Measurements from ENCODE around the gene STOX1. TPM values are rescaled to one million over a fixed set of nuclear protein-coding genes. Genes with fewer than 3 reads are reported as not detected.
"Not testable (repeated sequence)": the region's sequence is repeated elsewhere in the genome, so short reads cannot be mapped to it uniquely, and the experiment has no call there.

The STOX1 gene
- total RNA-seq, 1 experiment from 2014 or later: 2.3 TPM

- no peak for DNase-seq (ENCODE audit: low spot score)
Measured at GRCh38 chr10:68829952-68830351, 2.6 kb downstream of the STOX1 start.

DNA sequence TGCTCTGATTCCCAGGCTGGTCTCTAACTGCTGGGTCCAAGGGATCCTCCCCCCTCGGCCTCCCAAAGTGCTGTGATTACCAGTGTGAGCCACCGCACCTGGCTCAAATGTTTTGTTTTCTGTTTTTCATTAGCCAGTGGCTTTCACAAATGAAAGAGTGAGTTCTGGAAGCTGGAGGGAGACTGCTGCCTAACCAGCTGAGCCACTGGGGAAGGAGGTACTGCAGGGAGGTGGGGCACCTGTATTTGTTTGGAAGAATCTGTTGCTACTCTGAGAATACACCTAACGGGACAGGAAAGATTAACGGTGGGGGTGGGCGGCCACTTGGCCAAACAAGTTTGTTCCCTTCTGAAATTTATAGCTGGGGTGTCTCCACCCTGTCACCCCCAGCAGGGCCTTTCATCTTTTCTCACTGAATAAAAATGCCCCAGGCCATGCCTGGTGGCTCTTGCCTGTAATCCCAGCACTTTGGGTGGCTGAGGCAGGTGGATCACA, 4.7 kb downstream of the STOX1 start:
- DNase-seq (ENCODE audit: low spot score): no peak

DNA sequence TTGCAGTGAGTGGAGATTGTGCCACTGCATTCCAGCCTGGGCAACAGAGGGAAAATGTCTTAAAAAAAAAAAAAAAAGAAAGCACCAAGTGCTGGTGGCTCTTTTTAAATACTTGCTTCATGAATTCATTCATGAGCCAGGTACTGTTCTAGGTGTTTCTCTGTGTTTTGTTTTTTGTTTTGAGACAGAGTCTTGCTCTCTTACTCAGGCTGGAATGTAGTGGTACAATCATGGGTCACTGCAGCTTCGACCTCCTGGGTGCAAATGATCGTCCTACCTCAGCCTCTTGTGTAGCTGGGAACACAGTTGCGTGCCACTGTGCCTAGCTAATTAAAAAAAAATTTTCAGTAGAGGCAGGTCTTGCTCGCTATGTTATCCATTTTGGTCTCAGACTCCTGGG, 5.3 kb downstream of the STOX1 start:
- no peak for DNase-seq (ENCODE audit: low spot score)

DNA sequence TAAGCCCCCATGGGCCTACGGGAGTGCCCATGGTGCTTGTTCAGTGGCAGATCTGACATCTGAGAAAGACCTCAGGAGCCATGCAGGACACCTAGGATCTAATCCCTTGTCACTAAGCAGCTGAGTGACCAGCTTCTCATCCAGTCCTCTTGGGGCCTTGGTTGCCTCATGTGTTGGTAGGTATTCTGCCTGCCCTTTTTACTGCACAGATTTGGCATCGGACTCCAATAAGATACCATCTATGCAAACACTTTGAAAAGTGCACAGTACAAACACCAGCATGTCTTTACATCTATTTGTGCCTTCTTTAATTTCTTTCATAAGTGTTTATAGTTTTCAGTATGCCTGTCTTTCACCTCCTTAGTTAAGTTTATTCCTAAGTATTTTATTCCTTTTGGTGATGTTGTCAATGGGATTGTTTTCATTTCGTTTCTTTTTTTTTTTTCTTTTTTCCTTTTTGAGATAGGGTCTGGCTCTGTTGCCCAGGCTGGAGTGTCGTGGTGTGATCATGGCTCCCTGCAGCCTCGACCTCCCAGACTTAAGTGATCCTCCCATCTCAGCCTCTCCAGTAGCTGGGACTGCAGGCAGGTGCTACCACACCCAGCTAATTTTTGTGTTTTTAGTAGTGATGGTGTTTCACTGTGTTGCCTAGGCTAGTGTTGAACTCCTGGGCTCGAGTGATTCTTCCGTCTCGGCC, 10.4 kb downstream of the STOX1 start:
- DNase-seq (ENCODE audit: low spot score): no peak

DNA sequence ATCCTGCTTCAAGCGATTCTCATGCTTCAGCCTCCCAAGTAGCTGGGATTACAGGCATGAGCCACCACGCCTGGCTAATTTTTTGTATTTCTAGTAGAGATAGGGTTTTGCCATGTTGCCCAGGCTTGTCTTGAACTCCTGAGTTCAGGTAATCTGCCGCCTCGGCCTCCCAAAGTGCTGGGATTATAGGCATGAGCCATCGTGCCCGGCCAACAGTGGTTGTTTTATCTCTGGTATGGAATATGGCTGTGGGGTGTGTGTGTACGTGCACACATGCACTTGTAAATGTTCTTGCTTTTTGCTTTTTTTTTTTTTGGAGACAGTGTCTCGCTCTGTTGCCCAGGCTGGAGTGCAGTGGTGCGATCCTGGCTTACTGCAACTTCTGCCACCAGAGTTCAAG, 13.3 kb downstream of the STOX1 start:
- DNase-seq (ENCODE audit: low spot score): not testable (repeated sequence)

DNA sequence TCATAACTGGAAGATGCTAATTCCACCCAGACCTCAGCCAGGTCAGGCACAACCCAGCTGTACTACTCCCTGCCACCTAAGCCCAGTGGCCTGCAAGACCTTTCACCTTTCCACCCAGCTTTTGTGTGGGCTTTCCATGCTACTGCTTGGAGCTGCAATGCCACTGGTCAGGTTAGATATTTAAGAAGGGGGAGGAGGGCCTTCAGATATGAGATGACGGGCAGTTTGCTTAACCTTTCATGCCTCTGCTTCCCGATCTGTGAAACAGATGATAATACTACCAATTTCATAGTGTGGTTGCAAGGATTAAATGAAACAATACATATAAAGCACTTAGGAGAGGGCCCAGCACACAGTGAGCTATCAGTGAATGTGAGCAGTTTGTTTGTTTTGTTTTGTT, 20.9 kb downstream of the STOX1 start:
- DNase-seq (ENCODE audit: low spot score): no peak

GRCh38 chr10:68848806-68849205, 21.5 kb downstream of the STOX1 start:
- DNase-seq (ENCODE audit: low spot score): no peak

DNA sequence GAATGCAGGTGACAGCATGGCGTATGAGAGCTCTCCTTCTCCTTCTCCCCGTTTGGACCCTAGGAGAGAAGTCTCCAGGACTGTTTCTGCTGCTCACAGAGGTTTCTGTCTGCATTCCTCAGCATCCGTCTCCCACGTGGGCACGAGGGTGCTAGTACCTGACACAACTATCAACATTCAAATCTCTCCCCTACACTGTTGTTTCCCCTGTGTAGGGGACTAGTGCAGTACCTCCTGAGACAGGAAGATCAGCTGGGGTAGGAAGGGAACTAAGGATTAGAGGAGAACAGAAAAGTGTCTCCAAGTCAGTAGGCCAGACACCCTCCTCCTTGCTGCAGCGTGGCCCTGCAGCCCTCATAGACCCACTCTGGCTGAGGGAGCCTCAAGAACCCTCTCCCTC, 29.0 kb downstream of the STOX1 start:
- DNase-seq (ENCODE audit: low spot score): no peak

GRCh38 chr10:68857005-68857404, 29.7 kb downstream of the STOX1 start:
- no peak for DNase-seq (ENCODE audit: low spot score)

GRCh38 chr10:68861253-68861652, 33.9 kb downstream of the STOX1 start:
- DNase-seq (ENCODE audit: low spot score): peak; percentile 8

GRCh38 chr10:68864611-68865010, 37.3 kb downstream of the STOX1 start:
- no peak for DNase-seq (ENCODE audit: low spot score)

DNA sequence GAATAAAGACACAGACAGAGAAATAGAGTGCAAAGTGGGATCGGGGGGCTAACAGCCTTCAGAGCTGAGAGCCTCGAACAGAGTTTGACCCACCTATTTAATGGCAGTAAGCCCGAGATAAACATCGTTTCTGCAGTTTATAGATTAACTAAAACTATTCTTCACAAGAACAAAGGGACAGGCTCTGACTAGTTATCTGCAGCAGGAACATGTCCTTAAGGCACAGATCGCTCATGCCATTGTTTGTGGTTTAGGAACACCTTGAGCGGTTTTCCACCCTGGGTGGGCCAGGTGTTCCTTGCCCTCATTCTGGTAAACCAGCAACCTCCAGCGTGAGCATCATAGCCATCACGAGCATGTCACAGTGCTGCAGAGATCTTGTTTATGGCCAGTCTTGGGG, 40.8 kb downstream of the STOX1 start:
- DNase-seq (ENCODE audit: low spot score): not testable (repeated sequence)

GRCh38 chr10:68869623-68870022, 42.3 kb downstream of the STOX1 start:
- DNase-seq (ENCODE audit: low spot score): no peak

GRCh38 chr10:68870061-68870460, 42.7 kb downstream of the STOX1 start:
- DNase-seq (ENCODE audit: low spot score): no peak

- DNase-seq (ENCODE audit: low spot score): no peak
Measured at GRCh38 chr10:68870545-68871104, 43.3 kb downstream of the STOX1 start.

DNA sequence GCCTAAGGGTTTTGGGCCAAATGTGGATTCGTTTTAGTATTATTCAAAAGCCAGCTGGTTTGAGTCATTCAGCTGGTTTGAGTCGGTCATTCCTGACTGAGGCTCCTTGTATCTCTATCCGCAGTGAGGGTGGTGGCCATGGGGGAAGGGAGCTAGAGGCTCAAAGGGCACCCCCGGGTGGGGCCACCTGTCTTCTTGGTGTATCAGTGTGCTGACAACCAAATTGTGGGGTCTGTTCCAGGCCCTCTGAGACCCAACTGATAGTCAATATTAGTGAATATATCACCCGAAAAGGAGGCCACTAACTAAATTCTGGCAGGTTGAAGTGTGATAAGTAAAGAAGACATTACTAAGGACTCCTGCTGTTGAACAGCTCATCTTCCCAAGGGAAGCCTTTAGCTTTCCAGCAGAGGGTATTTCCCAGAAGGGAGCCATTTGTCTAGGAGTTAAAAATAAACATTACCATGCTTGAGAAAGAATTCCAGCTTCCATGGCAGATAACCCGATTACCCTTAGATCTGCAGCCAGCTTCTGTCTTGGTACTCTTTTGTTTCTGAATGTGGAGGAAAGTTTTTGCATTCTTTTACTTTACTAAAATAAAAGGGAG, 43.9 kb downstream of the STOX1 start:
- DNase-seq (ENCODE audit: low spot score): peak; percentile 77

DNA sequence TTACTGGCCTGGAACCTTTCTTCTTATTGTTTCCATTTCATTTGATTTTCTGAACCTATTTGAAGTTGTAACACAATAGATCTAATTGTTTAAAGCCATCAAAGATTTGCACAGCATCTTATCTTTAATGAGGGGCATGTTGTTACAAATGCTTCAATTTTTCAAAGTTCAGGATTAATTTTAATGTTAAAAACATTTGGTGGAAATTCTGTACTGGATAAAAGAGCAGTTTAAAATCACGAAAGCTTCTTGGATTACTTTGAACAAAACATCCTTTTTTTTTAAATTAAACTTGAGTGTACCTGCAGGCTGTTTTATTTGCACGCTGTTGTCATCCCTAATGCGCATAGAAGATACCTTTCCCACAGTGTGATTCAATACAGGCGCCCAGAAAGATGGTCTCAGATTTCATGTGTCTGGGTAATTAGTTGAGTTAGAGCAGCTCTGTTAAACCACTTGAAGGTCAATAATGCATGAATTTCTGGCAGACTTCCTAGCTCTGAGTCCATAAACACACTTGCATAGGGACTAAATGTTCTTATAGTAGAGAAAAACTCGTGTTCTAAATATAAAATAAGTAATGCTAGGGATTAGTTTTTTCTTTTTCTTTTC, 44.5 kb downstream of the STOX1 start:
- DNase-seq (ENCODE audit: low spot score): peak; percentile 58

DNA sequence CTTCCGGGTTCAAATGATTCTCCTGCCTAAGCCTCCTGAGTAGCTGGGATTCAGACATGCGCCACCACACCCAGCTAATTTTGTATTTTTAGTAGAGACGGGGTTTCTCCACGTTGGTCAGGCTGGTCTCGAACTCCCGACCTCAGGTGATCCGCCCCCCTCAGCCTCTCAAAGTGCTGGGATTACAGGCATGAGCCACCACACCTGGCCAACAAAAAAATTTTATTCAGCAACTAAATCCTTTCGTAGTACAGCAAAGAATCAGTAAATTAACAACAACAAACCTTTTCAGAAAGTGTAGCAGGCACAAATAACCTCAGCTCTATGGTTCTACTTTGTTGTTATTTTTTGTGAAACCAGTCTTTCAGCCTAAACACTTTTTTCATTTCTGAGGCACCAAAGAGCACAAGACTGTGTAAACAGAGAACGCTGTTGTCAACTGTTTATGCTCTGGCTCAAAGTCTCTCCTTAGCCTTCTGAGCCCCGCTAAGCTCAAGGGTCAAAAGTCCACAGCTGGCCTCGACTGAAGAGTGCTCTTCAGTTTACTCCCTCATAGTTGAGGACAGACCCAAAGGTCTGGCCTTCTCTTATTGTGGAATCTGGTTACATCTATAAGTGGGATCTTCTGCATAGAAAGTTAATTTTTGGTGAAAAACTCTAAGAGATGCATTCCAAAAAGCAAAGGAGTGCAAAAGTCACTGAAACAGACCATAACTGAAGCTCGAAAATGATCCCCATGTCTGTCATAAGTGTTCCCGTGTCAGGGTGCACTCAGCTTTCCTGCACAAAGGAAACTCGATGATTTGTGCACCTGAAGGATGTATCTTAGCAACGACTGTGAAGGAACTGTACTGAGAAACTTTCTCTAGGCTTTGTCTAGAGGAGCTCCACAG, 49.2 kb downstream of the STOX1 start:
- DNase-seq (ENCODE audit: low spot score): no peak

GRCh38 chr10:68877482-68878110, 50.3 kb downstream of the STOX1 start:
- DNase-seq (ENCODE audit: low spot score): no peak

GRCh38 chr10:68878496-68878895, 51.2 kb downstream of the STOX1 start:
- DNase-seq (ENCODE audit: low spot score): no peak

DNA sequence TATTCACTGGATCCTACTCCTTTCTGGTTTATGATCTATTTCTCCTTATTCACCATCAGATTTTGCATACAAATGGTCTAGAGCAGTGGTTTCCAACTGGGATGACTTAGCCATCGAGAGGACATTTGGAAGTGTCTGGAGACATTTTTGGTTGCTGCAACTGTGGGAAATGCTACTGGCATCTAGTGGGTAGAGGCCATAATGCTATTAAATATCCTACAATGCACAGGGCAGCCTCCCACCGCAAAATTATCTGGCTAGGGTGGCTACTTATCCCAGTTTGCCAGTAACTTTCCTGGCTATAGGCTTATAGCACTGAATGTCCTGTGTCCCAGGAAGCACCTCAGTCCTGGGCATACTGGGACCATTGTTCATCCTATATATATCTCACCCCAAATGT, 52.3 kb downstream of the STOX1 start:
- DNase-seq (ENCODE audit: low spot score): no peak
